Umbilical cord (tissue), 2 donors: Measurements from ENCODE around the gene SLC2A9. TPM values are rescaled to one million over a fixed set of nuclear protein-coding genes. Genes with fewer than 3 reads are reported as not detected.

Experiments used
- DNase-seq: peaks from one replicate; pipeline ENCODE4 v3.0.0-alpha.2; 2015; ENCODE audit warnings: low spot score
- total RNA-seq: library from RNA; depleted of rRNA; stranded (reverse); fragments of >200 nt; gene quantifications from one replicate; pipeline ENCODE4 v1.2.3, GENCODE V29; 2014; ENCODE audit warnings: low replicate concordance; ENCODE audit not compliant: insufficient read depth

Gene SLC2A9
- total RNA-seq: 11.1 TPM

DNA sequence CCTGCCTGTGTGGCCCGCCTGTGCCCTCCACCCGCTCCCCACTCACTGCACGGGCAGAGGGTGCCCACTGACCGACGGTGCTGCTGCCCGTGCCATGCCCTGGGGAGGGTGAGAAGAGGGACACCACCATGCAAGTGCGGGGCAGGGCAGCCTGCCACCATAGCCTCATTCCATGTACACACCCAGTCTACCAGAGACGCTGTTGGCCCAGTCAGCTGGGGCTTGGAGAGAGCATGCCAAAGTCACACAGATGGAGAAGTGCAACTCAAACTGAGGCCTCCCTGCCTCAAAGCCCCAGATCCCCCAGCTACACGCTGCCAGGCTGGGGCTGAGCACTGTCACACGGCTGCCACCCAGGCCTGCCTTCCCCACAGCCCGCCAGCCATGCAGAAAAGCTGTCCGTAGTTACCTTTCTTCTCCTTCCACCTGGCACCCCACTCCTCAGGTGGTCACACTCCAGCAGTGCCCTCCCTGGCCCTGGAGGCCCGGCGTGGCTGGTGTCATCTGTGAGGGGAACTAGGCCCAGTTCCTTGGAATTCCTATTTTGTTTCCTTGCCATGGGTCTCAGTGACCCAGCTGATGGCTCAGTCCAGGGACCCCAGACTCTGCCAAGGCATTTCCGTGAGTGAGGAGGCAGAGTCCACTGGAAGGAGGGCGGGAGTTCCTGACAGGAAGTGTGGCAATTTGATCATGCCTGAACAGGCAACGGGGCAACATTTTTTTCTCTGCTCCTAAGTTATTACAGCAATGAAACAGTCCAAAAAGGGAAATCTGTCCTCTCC is at the start of gene SLC2A9:
Gene SLC2A9, minus strand, starts transcription at position 627 of the 782 bp plus-strand sequence. Its CDS starts 68 bp downstream, at position 559.
- DNase-seq: no peak

GRCh38 chr4:10069075-10069642 is 47.9 kb upstream of the SLC2A9 start:
- no peak for DNase-seq

DNA sequence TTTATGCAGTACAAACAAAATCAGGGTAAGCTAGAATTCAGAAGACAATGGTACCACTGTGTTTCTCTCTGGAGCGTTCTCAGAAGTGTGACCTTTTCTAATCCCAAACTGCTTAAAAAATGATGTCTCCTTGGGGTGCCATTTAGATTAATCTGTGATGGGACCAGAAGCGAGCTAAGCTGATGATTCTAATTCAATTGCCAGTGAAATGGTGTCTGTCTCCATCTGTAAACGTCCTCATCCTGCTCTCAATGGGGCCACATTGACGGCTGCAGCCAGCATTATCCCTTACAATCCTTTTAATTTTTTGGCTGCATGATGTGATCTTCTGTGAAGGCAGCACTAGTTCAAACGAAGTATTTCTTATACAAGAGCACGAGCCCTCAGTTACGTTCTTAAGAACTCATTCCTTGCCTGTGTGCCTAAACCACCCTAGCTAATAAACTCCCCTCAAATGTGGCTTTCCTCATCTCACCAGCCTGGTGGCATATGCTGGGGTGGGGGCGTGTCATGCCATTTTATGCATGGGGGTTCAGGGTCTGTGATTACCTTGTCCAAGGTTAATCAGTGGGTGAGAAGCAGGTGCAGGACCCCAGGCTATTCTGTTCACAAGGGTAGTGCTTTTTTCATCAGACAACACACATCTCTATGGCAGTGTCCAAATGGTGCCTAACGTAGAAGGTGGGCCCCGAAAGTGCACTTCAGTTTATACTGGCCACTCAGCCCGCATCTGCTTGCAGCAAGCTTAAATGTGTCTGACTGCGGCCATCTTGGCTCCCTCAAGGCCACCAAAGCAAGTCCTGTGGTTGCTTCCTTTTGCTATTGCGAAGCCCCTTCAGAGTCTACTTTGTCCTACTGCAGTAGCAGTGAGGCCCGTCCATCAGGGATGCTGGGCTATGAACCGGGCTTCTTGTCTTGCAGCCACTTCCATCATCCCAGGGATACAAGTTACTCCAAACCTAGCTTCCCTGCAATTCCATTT is 45.7 kb upstream of the SLC2A9 start:
- DNase-seq: no peak

DNA sequence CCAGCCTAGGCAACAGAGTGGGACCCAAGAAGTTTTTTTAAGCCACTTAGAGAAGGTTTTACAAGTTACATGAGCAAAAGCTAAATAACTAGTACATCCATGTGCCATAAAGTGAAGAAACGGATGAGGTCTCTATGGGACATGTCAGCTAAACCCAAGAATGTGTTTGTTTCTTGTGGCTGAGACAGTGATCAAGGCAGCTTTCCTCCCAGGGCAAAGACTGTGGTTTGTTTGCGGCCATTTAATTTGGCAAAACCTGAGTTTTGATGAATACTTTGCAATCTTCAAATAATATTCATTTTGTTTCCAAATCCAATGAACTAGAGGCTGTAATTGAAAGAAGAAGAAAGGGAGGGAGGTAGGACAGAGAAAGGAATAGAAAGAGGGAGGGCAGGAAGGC is 44.9 kb upstream of the SLC2A9 start:
- DNase-seq: no peak

GRCh38 chr4:10063544-10064300 is 42.4 kb upstream of the SLC2A9 start:
- DNase-seq: peak; percentile 59

DNA sequence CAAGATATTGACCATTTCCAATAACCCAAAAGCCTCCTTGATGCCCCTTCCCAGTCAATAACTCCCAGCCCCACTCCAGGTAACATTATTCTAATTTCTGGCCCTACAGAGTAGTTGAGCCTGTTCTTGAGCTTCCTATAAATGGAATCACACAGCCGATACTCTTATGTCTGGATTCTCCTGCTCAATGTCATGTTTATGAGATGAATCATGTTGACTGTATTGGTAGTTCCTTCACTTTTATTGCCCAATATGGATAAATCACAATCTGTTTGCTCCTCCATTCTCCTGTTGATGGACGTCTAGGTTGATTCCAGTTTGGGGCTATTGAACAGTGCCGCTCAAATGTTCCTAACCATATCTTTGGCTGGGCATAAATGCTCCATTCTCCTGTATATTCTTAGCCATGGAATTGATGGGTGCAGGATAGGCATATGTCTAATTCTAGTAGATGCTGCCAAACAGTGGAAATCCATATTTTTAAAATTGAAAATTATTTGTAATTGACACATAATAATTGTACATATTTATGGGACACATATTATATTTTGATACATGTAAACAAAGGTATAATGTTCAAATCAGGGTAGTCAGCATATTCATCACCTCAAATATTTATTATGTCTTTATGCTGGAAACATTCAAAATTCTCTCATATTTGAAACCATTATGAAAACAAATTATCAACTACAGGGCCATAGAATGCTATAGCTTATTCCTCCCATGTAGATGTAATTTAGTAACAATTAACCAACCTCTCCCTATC is 40.5 kb upstream of the SLC2A9 start:
- DNase-seq: no peak

- DNase-seq: no peak
These were observed 37.1 kb upstream of the SLC2A9 start for GRCh38 chr4:10058371-10058770.

GRCh38 chr4:10057023-10057395 is 35.7 kb upstream of the SLC2A9 start:
- DNase-seq: no peak

- DNase-seq: no peak
These were observed 35.2 kb upstream of the SLC2A9 start for GRCh38 chr4:10056334-10057022.

DNA sequence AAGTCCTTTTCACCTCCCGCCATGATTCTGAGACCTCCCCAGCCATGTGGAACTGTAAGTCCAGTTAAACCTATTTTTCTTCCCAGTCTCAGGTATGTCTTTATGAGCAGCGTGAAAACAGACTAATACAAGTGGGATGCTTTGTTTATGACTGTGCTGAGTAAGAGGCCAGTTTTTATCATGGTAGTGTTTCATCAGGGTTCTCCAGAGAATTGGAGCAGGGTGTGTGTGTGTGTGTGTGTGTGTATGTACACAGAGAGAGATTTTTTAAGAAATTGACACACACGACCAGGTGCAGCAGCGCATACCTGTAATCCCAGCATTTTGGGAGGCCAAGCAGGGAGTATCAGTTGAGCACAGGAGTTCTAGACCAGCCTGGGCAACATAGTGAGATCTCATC is 34.6 kb upstream of the SLC2A9 start:
- no peak for DNase-seq

- DNase-seq: no peak
These were observed 33.3 kb upstream of the SLC2A9 start for GRCh38 chr4:10054571-10055041.

- DNase-seq: no peak
These were observed 32.5 kb upstream of the SLC2A9 start for GRCh38 chr4:10053635-10054453.

DNA sequence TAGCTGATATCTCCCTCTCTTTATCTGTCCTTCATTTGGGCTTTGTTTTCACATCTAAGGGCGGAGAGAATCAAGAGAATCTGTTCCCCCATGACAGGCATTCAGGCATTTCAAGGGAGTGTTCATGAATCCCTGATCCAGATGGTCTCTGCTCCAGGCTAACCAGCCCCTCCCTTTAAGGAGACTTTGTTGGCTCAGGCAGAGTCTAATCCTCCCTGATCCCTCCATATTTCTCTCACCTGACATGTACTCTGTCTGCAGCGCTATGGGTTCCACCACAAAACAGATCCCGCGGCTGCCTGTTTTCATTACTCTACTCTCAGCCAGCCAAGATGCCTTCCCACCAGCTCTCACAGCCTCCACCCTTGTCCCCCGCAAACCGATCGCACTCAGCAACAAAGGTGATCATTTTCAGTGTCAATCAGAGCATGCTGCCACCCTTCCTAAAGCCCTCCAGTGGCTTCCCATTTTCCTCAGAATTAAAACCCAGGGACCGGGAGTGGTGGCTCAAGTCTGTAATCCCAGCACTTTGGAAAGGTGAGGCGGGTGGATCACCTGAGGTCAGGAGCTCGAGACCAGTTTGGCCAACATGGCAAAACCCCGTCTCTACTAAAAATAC is 30.3 kb upstream of the SLC2A9 start:
- DNase-seq: peak; percentile 21

GRCh38 chr4:10050721-10051120 is 29.4 kb upstream of the SLC2A9 start:
- DNase-seq: no peak

- DNase-seq: no peak
These were observed 29.0 kb upstream of the SLC2A9 start for GRCh38 chr4:10050261-10050661.

- DNase-seq: no peak
These were observed 27.8 kb upstream of the SLC2A9 start for GRCh38 chr4:10048941-10049697.

DNA sequence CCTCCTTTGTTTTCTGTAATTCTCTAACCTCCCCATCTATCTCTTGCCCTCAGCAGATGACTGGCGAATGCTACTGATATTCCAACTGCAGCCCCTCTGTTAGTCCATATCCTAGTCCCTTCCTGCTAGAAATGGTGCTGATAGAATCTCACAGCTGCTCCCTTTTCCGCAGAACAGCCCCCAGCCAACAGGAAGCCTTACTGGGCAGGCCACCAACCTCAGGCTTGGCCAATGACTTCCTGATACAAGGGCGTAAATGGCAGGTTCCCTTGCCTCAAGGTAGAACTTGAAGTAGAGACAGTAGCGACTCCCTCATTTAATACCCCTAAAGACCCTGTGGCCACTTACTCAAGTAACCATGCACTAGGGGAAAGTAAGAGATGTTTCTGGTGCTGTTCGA is 26.7 kb upstream of the SLC2A9 start:
- no peak for DNase-seq

DNA sequence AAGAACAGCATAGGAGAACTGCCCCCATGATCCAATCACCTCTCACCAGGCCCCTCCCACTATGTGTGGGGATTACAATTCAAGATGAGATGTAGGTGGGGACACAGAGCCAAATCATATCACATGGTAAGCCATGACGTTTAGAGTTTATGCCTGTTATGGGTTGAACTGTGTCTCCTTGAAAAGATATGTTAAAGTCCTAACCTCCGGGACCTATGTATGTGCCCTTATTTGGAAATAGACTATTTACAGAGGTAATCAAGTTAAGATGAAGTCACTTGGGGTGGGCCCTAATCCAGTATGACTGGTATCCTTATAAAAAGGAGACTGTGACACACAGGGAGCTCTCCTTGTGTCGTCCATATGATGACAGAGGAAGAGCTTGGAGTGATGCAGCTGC is 25.2 kb upstream of the SLC2A9 start:
- DNase-seq: no peak
